Vagina (tissue), 2 donors: ENCODE data around the gene SPATA22. TPM values are rescaled to one million over a fixed set of nuclear protein-coding genes. Genes with fewer than 3 reads are reported as not detected.
"Not testable (repeated sequence)": the region's sequence is repeated elsewhere in the genome, so short reads cannot be mapped to it uniquely, and the experiment has no call there.

Experiments used
- DNase-seq, 2 donors: peaks; one replicate each; pipeline ENCODE4 v3.0.0-alpha.2; 2017; ENCODE audit errors: extremely low spot score in 2 of 2
- H3K27ac ChIP-seq: fragments of 200-600 bp; sonication (generic); one replicate; pipeline ENCODE4 v1.5.1; 2019
- H3K27me3 ChIP-seq: fragments of 200-600 bp; sonication (generic); one replicate; pipeline ENCODE4 v1.5.1; 2019
- H3K36me3 ChIP-seq, 2 donors: fragments of 200-600 bp; sonication (generic); one replicate each; pipeline ENCODE4 v1.5.1; 2017 to 2019
- H3K4me1 ChIP-seq: fragments of 200-600 bp; sonication (generic); one replicate; pipeline ENCODE4 v1.5.1; 2019
- H3K4me3 ChIP-seq, 2 donors: fragments of 200-600 bp; sonication (generic); 1 replicate in 1 of 2; 2 replicates in 1 of 2; pipeline ENCODE4 v1.5.1; 2016 to 2019
- H3K9me3 ChIP-seq: fragments of 200-600 bp; sonication (generic); one replicate; pipeline ENCODE4 v1.5.1; 2019
- CTCF ChIP-seq, 3 experiments: fragments of 450-650 bp in 2 of 3; fragments of 200-600 bp in 1 of 3; sonication (generic) in 1 of 3; IDR thresholded peaks; one replicate each; pipeline ENCODE4 v1.5.1; 2017 to 2019; ENCODE audit warnings: antibody characterized with exemption in 3 of 3, mild to moderate bottlenecking in 2 of 3, moderate library complexity in 2 of 3
- POLR2A ChIP-seq, 2 donors: fragments of 450-650 bp; IDR thresholded peaks; one replicate each; pipeline ENCODE4 v1.6.1; 2017; ENCODE audit warnings: antibody characterized with exemption in 2 of 2, mild to moderate bottlenecking in 2 of 2, moderate library complexity in 2 of 2
- POLR2AphosphoS5 ChIP-seq, 2 donors: sonication (generic); formaldehyde crosslinking; IDR thresholded peaks; one replicate each; pipeline ENCODE4 v1.9.0; 2017; ENCODE audit warnings: antibody characterized with exemption in 2 of 2, mild to moderate bottlenecking in 2 of 2, low read depth in 1 of 2; ENCODE audit not compliant: insufficient read depth in 1 of 2
- intact Hi-C: fragments of 100-400 bp; cut with DNase I; formaldehyde crosslinking; loops from one replicate; pipeline ENCODE4 v1.15.1; 2023
- total RNA-seq: library from RNA; depleted of rRNA; stranded (reverse); fragments of >200 nt; gene quantifications from one replicate; pipeline ENCODE4 v1.2.3, GENCODE V29; 2016

The SPATA22 gene
- total RNA-seq, 1 donor from 2014 or later: not detected

- no peaks in the 10 kb centered on the region for H3K27me3 ChIP-seq
- H3K4me1 ChIP-seq: no peaks in the 10 kb centered on the region
- no peaks in the 10 kb centered on the region for H3K9me3 ChIP-seq
- TF ChIP-seq CTCF (IDR thresholded peaks at IDR 0.05) (no peak), POLR2AphosphoS5 (IDR thresholded peaks at IDR 0.05; ENCODE audit: insufficient read depth in 1 of 2, low read depth in 1 of 2) (no peak), POLR2A (IDR thresholded peaks at IDR 0.05) (no peak)
- no peaks in the 10 kb centered on the region for H3K36me3 ChIP-seq
- H3K4me3 ChIP-seq: no peak overlapping the region
- no peak overlapping the region for H3K27ac ChIP-seq
- intact Hi-C loops: no loop called here
- no peak for DNase-seq
Observed at GRCh38 chr17:3418222-3418621, 53.4 kb downstream of the SPATA22 start.

GRCh38 chr17:3415610-3416009 lies 56.0 kb downstream of the SPATA22 start:
- Histone ChIP-seq H3K4me3 (no peak overlapping the region), H3K4me1 (no peaks in the 10 kb centered on the region), H3K27me3 (no peaks in the 10 kb centered on the region), H3K36me3 (no peaks in the 10 kb centered on the region), H3K9me3 (no peaks in the 10 kb centered on the region), H3K27ac (no peak overlapping the region)
- no peak for DNase-seq
- intact Hi-C loops: no loop called here
- TF ChIP-seq CTCF (IDR thresholded peaks at IDR 0.05) (no peak), POLR2A (IDR thresholded peaks at IDR 0.05) (no peak), POLR2AphosphoS5 (IDR thresholded peaks at IDR 0.05; ENCODE audit: insufficient read depth in 1 of 2, low read depth in 1 of 2) (no peak)

- H3K27me3 ChIP-seq, H3K27ac ChIP-seq, H3K4me1 ChIP-seq: not testable (repeated sequence)
Observed at GRCh38 chr17:3412216-3412615, 59.4 kb downstream of the SPATA22 start.

DNA sequence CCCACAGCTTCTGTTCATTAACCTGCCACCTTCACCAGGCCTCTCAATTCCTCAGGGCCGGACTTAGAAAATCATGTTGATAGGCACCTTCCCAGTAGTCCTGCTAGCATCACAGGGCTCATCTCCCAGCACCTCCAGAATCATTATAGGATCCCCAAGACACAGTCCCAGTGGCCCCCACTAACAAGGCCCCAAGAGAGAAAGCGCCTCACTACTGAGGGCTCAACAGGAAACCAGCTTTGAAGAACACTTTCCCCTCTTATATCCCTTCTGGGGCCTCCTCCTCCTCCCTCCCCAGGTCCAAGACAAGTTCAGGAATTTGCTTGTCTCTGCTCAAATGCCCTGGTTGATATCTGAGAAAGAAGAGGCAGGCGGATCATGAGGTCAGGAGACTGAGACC lies 60.5 kb downstream of the SPATA22 start, which contains the start of gene OR3A3:
Gene OR3A3, plus strand, starts transcription at position 301 of the 400 bp plus-strand sequence.
- Histone ChIP-seq H3K4me1 (no peaks in the 10 kb centered on the region), H3K9me3 (no peaks in the 10 kb centered on the region), H3K36me3 (no peaks in the 10 kb centered on the region), H3K27ac (no peak within 1 kb of the TSS), H3K4me3 (no peak within 1 kb of the TSS), H3K27me3 (no peaks in the 10 kb centered on the region)
- DNase-seq: no peak
- TF ChIP-seq CTCF (IDR thresholded peaks at IDR 0.05): no peak
- no peak for TF ChIP-seq POLR2AphosphoS5 (IDR thresholded peaks at IDR 0.05; ENCODE audit: insufficient read depth in 1 of 2, low read depth in 1 of 2)
- no peak for TF ChIP-seq POLR2A (IDR thresholded peaks at IDR 0.05)
- intact Hi-C loops: no loop called here

More at GRCh38 chr17:3412216-3412615, 59.4 kb downstream of the SPATA22 start:
- H3K4me3 ChIP-seq, H3K9me3 ChIP-seq, DNase-seq, H3K36me3 ChIP-seq, intact Hi-C loops: not testable (repeated sequence)

GRCh38 chr17:3403856-3404255 lies 67.8 kb downstream of the SPATA22 start:
- intact Hi-C loops, H3K9me3 ChIP-seq, H3K4me3 ChIP-seq, H3K27me3 ChIP-seq, H3K36me3 ChIP-seq, H3K27ac ChIP-seq, H3K4me1 ChIP-seq, DNase-seq: not testable (repeated sequence)

DNA sequence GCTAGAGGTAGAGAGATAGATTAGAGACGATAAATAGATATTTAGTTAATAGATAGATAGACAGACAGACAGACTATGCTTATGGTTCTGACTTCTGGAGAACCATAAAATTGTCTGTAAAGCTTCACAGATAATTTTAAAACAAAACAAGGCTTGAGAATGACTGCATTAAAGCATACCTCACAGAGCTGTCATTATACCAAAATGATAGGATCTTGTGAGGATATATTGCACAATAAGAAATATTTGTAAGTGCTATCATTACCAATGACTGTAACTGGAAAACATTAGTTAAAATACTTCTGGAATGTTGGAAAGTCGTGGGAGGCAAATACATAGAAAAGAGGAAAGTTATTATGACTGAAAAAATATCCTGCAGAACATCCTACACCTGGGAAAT lies 69.8 kb downstream of the SPATA22 start:
- Histone ChIP-seq H3K4me1 (no peaks in the 10 kb centered on the region), H3K36me3 (no peaks in the 10 kb centered on the region), H3K27me3 (no peaks in the 10 kb centered on the region), H3K4me3 (no peak overlapping the region), H3K9me3 (no peaks in the 10 kb centered on the region), H3K27ac (no peak overlapping the region)
- no peak for DNase-seq
- intact Hi-C loops: no loop called here
- TF ChIP-seq POLR2A (IDR thresholded peaks at IDR 0.05): no peak
- TF ChIP-seq CTCF (IDR thresholded peaks at IDR 0.05): no peak
- no peak for TF ChIP-seq POLR2AphosphoS5 (IDR thresholded peaks at IDR 0.05; ENCODE audit: insufficient read depth in 1 of 2, low read depth in 1 of 2)
